Aorta (tissue), 5 donors: Measurements from ENCODE around the gene MEIOC. TPM values are rescaled to one million over a fixed set of nuclear protein-coding genes. Genes with fewer than 3 reads are reported as not detected.
"Not testable (repeated sequence)": the region's sequence is repeated elsewhere in the genome, so short reads cannot be mapped to it uniquely, and the experiment has no call there.

ENCODE experiments used
- ATAC-seq: fragments of 200-7000 bp; cut with Tn5 transposase; one replicate; pipeline ENCODE4 v1.9.1; 2022; ENCODE audit warnings: moderate library complexity; ENCODE audit not compliant: low FRiP score
- DNase-seq, 2 donors: peaks; one replicate each; pipeline ENCODE4 v3.0.0-alpha.2; 2020
- H3K27ac ChIP-seq, 2 donors: one replicate each; pipeline ENCODE4 v1.5.1; 2013; ENCODE audit warnings: low read length in 2 of 2, mild to moderate bottlenecking in 2 of 2, moderate library complexity in 2 of 2, control low read depth in 1 of 2, inconsistent platforms in 1 of 2, low read depth in 1 of 2
- H3K27me3 ChIP-seq, 2 donors: one replicate each; pipeline ENCODE4 v1.6.1; 2013; ENCODE audit warnings: control low read depth in 1 of 2, low read length in 1 of 2, mild to moderate bottlenecking in 1 of 2, moderate library complexity in 1 of 2; ENCODE audit not compliant: insufficient read depth in 2 of 2, control insufficient read depth in 1 of 2
- H3K36me3 ChIP-seq, 2 donors: one replicate each; pipeline ENCODE4 v1.6.1; 2013; ENCODE audit warnings: control low read depth in 1 of 2, low read length in 1 of 2, mild to moderate bottlenecking in 1 of 2; ENCODE audit not compliant: insufficient read depth in 2 of 2, control insufficient read depth in 1 of 2
- H3K4me1 ChIP-seq, 2 donors: one replicate each; pipeline ENCODE4 v1.6.1; 2013; ENCODE audit warnings: low read length in 2 of 2, control low read depth in 1 of 2, mild to moderate bottlenecking in 1 of 2, moderate library complexity in 1 of 2; ENCODE audit not compliant: insufficient read depth in 2 of 2, control insufficient read depth in 1 of 2
- H3K4me3 ChIP-seq, 2 donors: one replicate each; pipeline ENCODE4 v1.5.1; 2013; ENCODE audit warnings: low read length in 2 of 2, control low read depth in 1 of 2, mild to moderate bottlenecking in 1 of 2
- H3K9me3 ChIP-seq: one replicate; pipeline ENCODE4 v1.6.1; 2013; ENCODE audit warnings: mild to moderate bottlenecking, low read length; ENCODE audit not compliant: control insufficient read depth
- WGBS, 2 donors: extraction: QIAGEN DNeasy Blood & Tissue Kit; methylation state at CpG; one replicate each; pipeline ENCODE4 v1.1.7; 2013; 5-methylcytosine and 5-hydroxymethylcytosine counted together
- intact Hi-C, 2 donors: fragments of 100-400 bp; cut with DNase I; formaldehyde crosslinking; loops; one replicate each; pipeline versions ENCODE4 v1.14.2 to v1.15.0; 2022
- polyA plus RNA-seq, 2 donors: library from polyadenylated mRNA; stranded (reverse); fragments of 200-250 nt; gene quantifications; one replicate each; pipeline ENCODE4 v1.2.3, GENCODE V29; 2013
- total RNA-seq, 2 donors: library from RNA; stranded (reverse); fragmentation: NEBNext Ultra II Directional; extraction: Animal tissue kit (Norgen Biotek cat#: 25700); gene quantifications; one replicate each; pipeline ENCODE4 v1.2.1, GENCODE V29; 2021
- donor health status: healthy with polysubstance abuse.
- donor health status: Bipolar disorder and iron deficiency.
- donor health status: DM: no; HTN: no; CAD: no.
- donor health status: DM: no; HTN: no; CAD: no.
- donor health status: DM: yes; HTN: yes; CAD: no.

The MEIOC gene
- total and polyA plus RNA-seq, 4 donors: not detected

GRCh38 chr17:44687756-44688155 lies 31.5 kb downstream of the MEIOC start:
- WGBS, 2 donors: 82 to 87% methylated on average over 1 of the region's 1 CpG
- Histone ChIP-seq H3K4me1 (no peaks in the 10 kb centered on the region), H3K9me3 (no peaks in the 10 kb centered on the region), H3K36me3 (no peaks in the 10 kb centered on the region), H3K27ac (no peak overlapping the region), H3K4me3 (no peak overlapping the region), H3K27me3 (no peaks in the 10 kb centered on the region)
- ATAC-seq (no peak), DNase-seq (no peak)
- intact Hi-C loops: no loop called here

GRCh38 chr17:44688200-44688599 lies 31.9 kb downstream of the MEIOC start:
- H3K27ac ChIP-seq: no peak overlapping the region
- no peak for DNase-seq
- 77 to 83% methylated on average over 2 of the region's 2 CpGs for WGBS, 2 donors
- no peaks in the 10 kb centered on the region for H3K9me3 ChIP-seq
- ATAC-seq: no peak
- H3K27me3 ChIP-seq: no peaks in the 10 kb centered on the region
- intact Hi-C loops: no loop called here
- no peaks in the 10 kb centered on the region for H3K36me3 ChIP-seq
- no peak overlapping the region for H3K4me3 ChIP-seq
- no peaks in the 10 kb centered on the region for H3K4me1 ChIP-seq

GRCh38 chr17:44688675-44689476 lies 32.6 kb downstream of the MEIOC start:
- Histone ChIP-seq H3K27me3 (no peaks in the 10 kb centered on the region), H3K9me3 (no peaks in the 10 kb centered on the region), H3K36me3 (no peaks in the 10 kb centered on the region), H3K4me1 (no peaks in the 10 kb centered on the region), H3K27ac (peak overlapping the region in 1 of 2 donors; percentile 18), H3K4me3 (peak overlapping the region; percentile 72 to 83)
- ATAC-seq (no peak), DNase-seq (no peak)
- intact Hi-C loops: no loop called here
- WGBS, 2 donors: 2% methylated on average over 13 of the region's 13 CpGs

- ATAC-seq (peak; percentile 98), DNase-seq (peak; percentile 92 to 97)
- WGBS, 2 donors: 0 to 1% methylated on average over 51 of the region's 51 CpGs
- H3K27ac ChIP-seq: peak within 1 kb of the TSS in 1 of 2 donors; percentile 91
- no peaks in the 10 kb centered on the region for H3K27me3 ChIP-seq
- intact Hi-C loops: no loop called here
- H3K36me3 ChIP-seq: no peaks in the 10 kb centered on the region
- H3K9me3 ChIP-seq: no peaks in the 10 kb centered on the region
- H3K4me3 ChIP-seq: peak within 1 kb of the TSS; percentile 72 to 83
- no peaks in the 10 kb centered on the region for H3K4me1 ChIP-seq
Measured at GRCh38 chr17:44689477-44690217, 33.4 kb downstream of the MEIOC start, which contains the start of gene CCDC43. TSS of gene CCDC43 (minus strand) at chr17:44689776. CDS start at chr17:44689753, 23 bp downstream.

- H3K4me3 ChIP-seq, H3K27ac ChIP-seq, H3K36me3 ChIP-seq, ATAC-seq, DNase-seq, intact Hi-C loops, H3K4me1 ChIP-seq, H3K27me3 ChIP-seq, H3K9me3 ChIP-seq: not testable (repeated sequence)
- 84 to 86% methylated on average over 21 of the region's 21 CpGs for WGBS, 2 donors
Measured at GRCh38 chr17:44690746-44691306, 34.6 kb downstream of the MEIOC start.

- ATAC-seq: no peak
Measured at GRCh38 chr17:44693609-44694008, 37.3 kb downstream of the MEIOC start.

GRCh38 chr17:44700288-44700687 lies 44.0 kb downstream of the MEIOC start:
- H3K27ac ChIP-seq: not testable (repeated sequence)
- 80 to 88% methylated on average over 10 of the region's 10 CpGs for WGBS, 2 donors

More at GRCh38 chr17:44693609-44694008, 37.3 kb downstream of the MEIOC start:
- intact Hi-C loops: no loop called here
- no peaks in the 10 kb centered on the region for H3K9me3 ChIP-seq
- H3K4me1 ChIP-seq: no peaks in the 10 kb centered on the region
- no peaks in the 10 kb centered on the region for H3K27me3 ChIP-seq
- H3K36me3 ChIP-seq: no peaks in the 10 kb centered on the region
- H3K27ac ChIP-seq: no peak overlapping the region
- 76 to 79% methylated on average over 11 of the region's 11 CpGs for WGBS, 2 donors
- no peak for DNase-seq
- no peak overlapping the region for H3K4me3 ChIP-seq

GRCh38 chr17:44707755-44708400 lies 51.6 kb downstream of the MEIOC start:
- no peak for DNase-seq
- intact Hi-C loops: no loop called here
- WGBS, 2 donors: 26 to 28% methylated on average over 4 of the region's 4 CpGs

More at GRCh38 chr17:44700288-44700687, 44.0 kb downstream of the MEIOC start:
- H3K9me3 ChIP-seq, H3K4me1 ChIP-seq, ATAC-seq, H3K36me3 ChIP-seq, DNase-seq, H3K27me3 ChIP-seq, H3K4me3 ChIP-seq, intact Hi-C loops: not testable (repeated sequence)

More at GRCh38 chr17:44707755-44708400, 51.6 kb downstream of the MEIOC start:
- no peaks in the 10 kb centered on the region for H3K36me3 ChIP-seq
- no peaks in the 10 kb centered on the region for H3K27me3 ChIP-seq
- H3K9me3 ChIP-seq: no peaks in the 10 kb centered on the region
- no peaks in the 10 kb centered on the region for H3K4me1 ChIP-seq
- no peak overlapping the region for H3K27ac ChIP-seq
- no peak for ATAC-seq
- peak overlapping the region; percentile 78 to 89 for H3K4me3 ChIP-seq
